ENCODE results near the gene TBXAS1. TPM values are rescaled to one million over a fixed set of nuclear protein-coding genes. Genes with fewer than 3 reads are reported as not detected.
A peak's percentile ranks its signal among the peaks of the same experiment; 100 is the strongest.

TBXAS1 gene
- total and polyA plus RNA-seq, 2 of the 8 experiments (the other 6 are each of a cell fraction or from before 2014, with no cell fraction given): 0.86 to 2.1 TPM

GRCh38 chr7:139974179-139974811 lies 145.2 kb downstream of the TBXAS1 start:
- CTCF ChIA-PET (ENCODE audit: partially characterized antibody): interaction anchor here (0.6 to 2.1 kb wide), 8 partner anchors 11 to 524 kb away, joined by 3 to 8 read pairs (median 5); no protein-coding TSS in a partner anchor
- H3K23ac ChIP-seq (ENCODE audit: insufficient read length): no peak overlapping the region

More at GRCh38 chr7:139974179-139974811, 145.2 kb downstream of the TBXAS1 start:
- no peaks in the 10 kb centered on the region for H4K20me1 ChIP-seq (replicated peaks in 1 of 2; ENCODE audit: control insufficient read depth in 1 of 2, insufficient read depth in 2 of 2, low read length in 2 of 2)
- DNase-seq (ENCODE audit: low read depth in 1 of 2, low spot score in 2 of 2) (no peak), FAIRE-seq (no peak)
- no peak overlapping the region for H2BK20ac ChIP-seq (ENCODE audit: low read length)
- H2BK15ac ChIP-seq (ENCODE audit: low read length): no peak overlapping the region; the same call in 1 of the 2 replicates
- H3K36me3 ChIP-seq (ENCODE audit: control insufficient read depth in 2 of 4, insufficient read depth in 4 of 4, low read length in 3 of 4): no peaks in the 10 kb centered on the region
- peak overlapping the region; percentile 22; the same call in 1 of the 2 replicates for H4K8ac ChIP-seq (ENCODE audit: extremely low read depth, insufficient read depth, low read length)
- no peaks in the 10 kb centered on the region for H3K23me2 ChIP-seq (ENCODE audit: low read depth, low read length)
- H3K4me1 ChIP-seq (replicated peaks in 1 of 4; ENCODE audit: control insufficient read depth in 3 of 4, insufficient read depth in 4 of 4, low read length in 3 of 4): peaks cover 5 to 34% (median 18%) of the 10 kb centered on the region in 4 experiments
- no peak overlapping the region for H4K5ac ChIP-seq (ENCODE audit: insufficient read length, low read depth, low read length)
- no peak overlapping the region for H2BK5ac ChIP-seq (ENCODE audit: low read depth, low read length)
- no peak overlapping the region for H2AFZ ChIP-seq (ENCODE audit: low read length)
- no peak overlapping the region for H3K27ac ChIP-seq (ENCODE audit: low read depth, low read length)
- H3K18ac ChIP-seq (ENCODE audit: extremely low read depth, low read length): no peak overlapping the region; the same call in 1 of the 2 replicates
- WGBS, 2 experiments (ENCODE audit: extremely low coverage in 1 of 2, insufficient coverage in 1 of 2, insufficient read length in 1 of 2, insufficient replicate concordance in 2 of 2, low coverage in 1 of 2, low lambda C conversion rate in 2 of 2, missing lambda C conversion rate in 1 of 2): 92% methylated on average over 13 of the region's 13 CpGs; no CpG with 5 or more reads in 1 of the 2 experiments
- no peaks in the 10 kb centered on the region for H3K79me1 ChIP-seq (ENCODE audit: low read depth, low read length)
- TF ChIP-seq KDM1A (IDR thresholded peaks at IDR 0.05; ENCODE audit: borderline replicate concordance, low read length) (peak; percentile 91), CHD2 (IDR thresholded peaks at IDR 0.05; ENCODE audit: low read length) (no peak), BACH1 (IDR thresholded peaks at IDR 0.05; ENCODE audit: low read length) (no peak)
- H3K27me3 ChIP-seq (replicated peaks in 1 of 4; ENCODE audit: control insufficient read depth in 3 of 4, extremely low read depth in 1 of 4, insufficient read depth in 3 of 4, low read length in 3 of 4): peaks cover 0 to 2% (median 0%) of the 10 kb centered on the region in 4 experiments; a peak in 1 of 7 replicates
- H3K56ac ChIP-seq (replicated peaks; ENCODE audit: insufficient read length, low read depth, low read length): no peak overlapping the region
- POLR2A ChIA-PET (ENCODE audit: partially characterized antibody): interaction anchor here (0.8 kb wide), 1 partner anchor 32 kb away, joined by 3 read pairs; no protein-coding TSS in a partner anchor
- H2BK120ac ChIP-seq (replicated peaks; ENCODE audit: low read depth, low read length): peak overlapping the region; percentile 24
- H3K4ac ChIP-seq (replicated peaks; ENCODE audit: insufficient read length, low read depth, low read length): no peak overlapping the region
- no peak overlapping the region for H3K9ac ChIP-seq (replicated peaks in 1 of 4; ENCODE audit: extremely low read depth in 1 of 4, low read depth in 3 of 4, low read length in 3 of 4)
- H3K79me2 ChIP-seq (ENCODE audit: control insufficient read depth in 1 of 2, insufficient read depth in 2 of 2, low read length in 2 of 2): no peaks in the 10 kb centered on the region
- H3K4me3 ChIP-seq (ENCODE audit: extremely low read depth in 1 of 4, insufficient read depth in 2 of 4, low read depth in 3 of 4, low read length in 4 of 4): no peak overlapping the region
- no peak overlapping the region for H4K91ac ChIP-seq (replicated peaks; ENCODE audit: insufficient read length, low read length)
- H3K14ac ChIP-seq (ENCODE audit: insufficient read length): no peak overlapping the region
- H2AK5ac ChIP-seq (ENCODE audit: low read depth, low read length): no peak overlapping the region
- H3K9me3 ChIP-seq (ENCODE audit: insufficient read depth in 2 of 2, low read depth in 1 of 2, low read length in 1 of 2): no peaks in the 10 kb centered on the region
- no peak overlapping the region for H3K4me2 ChIP-seq (ENCODE audit: insufficient read depth in 1 of 2, low read depth in 2 of 2, low read length in 2 of 2)
- H2BK12ac ChIP-seq (ENCODE audit: low read depth, low read length): no peak overlapping the region

Measured in H1 (cell line).